ENCODE measurements around the gene ABLIM2. TPM values are rescaled to one million over a fixed set of nuclear protein-coding genes. Genes with fewer than 3 reads are reported as not detected.

Gene ABLIM2
- total and polyA plus RNA-seq, 2 donors (not counting 1 experiment from before 2014, with no cell fraction given), result 3.3 to 79.0 TPM

DNA sequence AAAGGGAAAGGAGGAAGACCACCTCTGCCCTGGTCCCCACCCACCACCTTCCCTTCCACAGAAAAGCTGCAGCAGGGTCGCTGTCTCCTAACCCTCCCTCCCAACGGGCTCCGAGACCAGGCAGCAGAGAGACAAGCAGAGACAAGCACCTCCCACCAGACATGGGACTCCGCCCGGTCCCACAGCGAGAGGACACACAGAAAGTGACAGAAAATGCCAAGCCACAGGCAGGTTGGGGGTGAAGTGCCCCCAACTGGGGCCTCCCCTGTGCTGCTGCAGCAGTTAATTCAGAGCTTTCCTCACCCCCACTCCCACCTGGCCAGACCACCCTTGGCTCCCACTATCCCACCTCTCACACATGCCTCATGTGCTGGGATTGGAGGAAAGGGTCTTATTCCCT, 154.5 kb downstream of the ABLIM2 start:
- Mint-ChIP-seq H3K9me3 (ENCODE audit: insufficient read depth) (no peaks in the 10 kb centered on the region), H3K4me3 (no peak overlapping the region), H3K27me3 (peaks cover 3% of the 10 kb centered on the region), H3K27ac (no peak overlapping the region), H3K4me1 (no peaks in the 10 kb centered on the region)
- no peak for DNase-seq
- TF ChIP-seq EZH2 (IDR thresholded peaks at IDR 0.05; ENCODE audit: borderline replicate concordance, insufficient read depth, low read depth, low read length, poor library complexity, severe bottlenecking) (no peak), CTCF (IDR thresholded peaks at IDR 0.05) (no peak)
- H3K79me2 ChIP-seq (ENCODE audit: control insufficient read depth, insufficient read depth, low read length), result no peaks in the 10 kb centered on the region
- H4K20me1 ChIP-seq (ENCODE audit: control insufficient read depth, insufficient read depth, low read length, poor library complexity, severe bottlenecking), result no peaks in the 10 kb centered on the region
- ChIA-PET CTCF (no interaction called here), POLR2A (no interaction called here)
- no peak overlapping the region for H3K4me3 ChIP-seq (ENCODE audit: control extremely low read depth in 1 of 5, extremely low read depth in 1 of 5, insufficient read depth in 1 of 5, low read depth in 2 of 5, low read length in 4 of 5)
- no peaks in the 10 kb centered on the region for H3K27me3 ChIP-seq (replicated peaks in 1 of 4; ENCODE audit: control extremely low read depth in 1 of 4, control insufficient read depth in 3 of 4, insufficient read depth in 4 of 4, low read length in 3 of 4)
- H3K4me1 ChIP-seq (ENCODE audit: control insufficient read depth in 2 of 2, insufficient read depth in 2 of 2, low read length in 2 of 2), result no peaks in the 10 kb centered on the region
- no peak overlapping the region for H3K4me2 ChIP-seq (replicated peaks; ENCODE audit: low read depth, low read length, poor library complexity, severe bottlenecking)
- no peak overlapping the region for H2AFZ ChIP-seq (ENCODE audit: insufficient read depth, low read depth, low read length, poor library complexity, severe bottlenecking)
- no peak for ATAC-seq (ENCODE audit: low read depth)
- H3K9ac ChIP-seq (ENCODE audit: low read length), result no peak overlapping the region
- no peak overlapping the region for H3K27ac ChIP-seq (ENCODE audit: low read length in 2 of 2)
- no peaks in the 10 kb centered on the region for H3K9me3 ChIP-seq (ENCODE audit: control extremely low read depth in 1 of 3, control insufficient read depth in 2 of 3, insufficient read depth in 1 of 3, low read length in 2 of 3)
- H3K36me3 ChIP-seq (replicated peaks in 1 of 2; ENCODE audit: control extremely low read depth in 1 of 2, control insufficient read depth in 1 of 2, extremely low read depth in 1 of 2, insufficient read depth in 2 of 2, low read length in 1 of 2), result no peaks in the 10 kb centered on the region
- intact Hi-C loops (cut with micrococcal nuclease), result no loop called here
- WGBS (ENCODE audit: insufficient coverage), result 63% methylated on average over 4 of the region's 6 CpGs

GRCh38 chr4:8002525-8003309, 155.9 kb downstream of the ABLIM2 start:
- intact Hi-C loops (cut with micrococcal nuclease), result no loop called here
- Histone ChIP-seq H3K27me3 (replicated peaks in 1 of 4; ENCODE audit: control extremely low read depth in 1 of 4, control insufficient read depth in 3 of 4, insufficient read depth in 4 of 4, low read length in 3 of 4) (no peaks in the 10 kb centered on the region), H3K4me3 (ENCODE audit: control extremely low read depth in 1 of 5, extremely low read depth in 1 of 5, insufficient read depth in 1 of 5, low read depth in 2 of 5, low read length in 4 of 5) (no peak overlapping the region), H3K9ac (ENCODE audit: low read length) (no peak overlapping the region), H4K20me1 (ENCODE audit: control insufficient read depth, insufficient read depth, low read length, poor library complexity, severe bottlenecking) (no peaks in the 10 kb centered on the region), H3K79me2 (ENCODE audit: control insufficient read depth, insufficient read depth, low read length) (no peaks in the 10 kb centered on the region), H3K4me2 (replicated peaks; ENCODE audit: low read depth, low read length, poor library complexity, severe bottlenecking) (no peak overlapping the region), H2AFZ (ENCODE audit: insufficient read depth, low read depth, low read length, poor library complexity, severe bottlenecking) (no peak overlapping the region), H3K36me3 (replicated peaks in 1 of 2; ENCODE audit: control extremely low read depth in 1 of 2, control insufficient read depth in 1 of 2, extremely low read depth in 1 of 2, insufficient read depth in 2 of 2, low read length in 1 of 2) (no peaks in the 10 kb centered on the region), H3K4me1 (ENCODE audit: control insufficient read depth in 2 of 2, insufficient read depth in 2 of 2, low read length in 2 of 2) (no peaks in the 10 kb centered on the region), H3K27ac (ENCODE audit: low read length in 2 of 2) (no peak overlapping the region), H3K9me3 (ENCODE audit: control extremely low read depth in 1 of 3, control insufficient read depth in 2 of 3, insufficient read depth in 1 of 3, low read length in 2 of 3) (no peaks in the 10 kb centered on the region)
- Mint-ChIP-seq H3K4me3 (no peak overlapping the region), H3K27ac (no peak overlapping the region), H3K4me1 (no peaks in the 10 kb centered on the region), H3K9me3 (ENCODE audit: insufficient read depth) (no peaks in the 10 kb centered on the region), H3K27me3 (peaks cover 3% of the 10 kb centered on the region)
- ChIA-PET POLR2A (no interaction called here), CTCF (no interaction called here)
- ATAC-seq (ENCODE audit: low read depth) (no peak), DNase-seq (no peak)
- TF ChIP-seq CTCF (IDR thresholded peaks at IDR 0.05), result no peak
- 81% methylated on average over 23 of the region's 23 CpGs for WGBS (ENCODE audit: insufficient coverage)
